ENCODE data around the gene TTC9.
"Not testable (repeated sequence)": the region's sequence is repeated elsewhere in the genome, so short reads cannot be mapped to it uniquely, and the experiment has no call there.

Gene TTC9

GRCh38 chr14:70680748-70681147 lies 39.0 kb downstream of the TTC9 start:
- DNase-seq (ENCODE audit: low spot score): no peak

- DNase-seq (ENCODE audit: low spot score): no peak
Measured at GRCh38 chr14:70683983-70684382, 42.3 kb downstream of the TTC9 start.

GRCh38 chr14:70685474-70686197 lies 43.9 kb downstream of the TTC9 start:
- DNase-seq (ENCODE audit: low spot score): no peak

GRCh38 chr14:70692210-70692609 lies 50.5 kb downstream of the TTC9 start:
- DNase-seq (ENCODE audit: low spot score): no peak

- DNase-seq (ENCODE audit: low spot score): no peak
Measured at GRCh38 chr14:70696026-70696425, 54.3 kb downstream of the TTC9 start.

- no peak for DNase-seq (ENCODE audit: low spot score)
Measured at GRCh38 chr14:70697701-70698100, 56.0 kb downstream of the TTC9 start.

GRCh38 chr14:70698288-70698687 lies 56.6 kb downstream of the TTC9 start:
- DNase-seq (ENCODE audit: low spot score): no peak

GRCh38 chr14:70699646-70700045 lies 57.9 kb downstream of the TTC9 start:
- DNase-seq (ENCODE audit: low spot score): no peak

GRCh38 chr14:70700955-70701585 lies 59.4 kb downstream of the TTC9 start:
- DNase-seq (ENCODE audit: low spot score): no peak

- DNase-seq (ENCODE audit: low spot score): no peak
Measured at GRCh38 chr14:70701610-70702009, 59.9 kb downstream of the TTC9 start.

GRCh38 chr14:70702161-70702560 lies 60.4 kb downstream of the TTC9 start:
- DNase-seq (ENCODE audit: low spot score): no peak

GRCh38 chr14:70703621-70704168 lies 62.0 kb downstream of the TTC9 start:
- not testable (repeated sequence) for DNase-seq (ENCODE audit: low spot score)

GRCh38 chr14:70704960-70705359 lies 63.2 kb downstream of the TTC9 start:
- no peak for DNase-seq (ENCODE audit: low spot score)

GRCh38 chr14:70706177-70706576 lies 64.5 kb downstream of the TTC9 start:
- no peak for DNase-seq (ENCODE audit: low spot score)

- no peak for DNase-seq (ENCODE audit: low spot score)
Measured at GRCh38 chr14:70707138-70708038, 65.7 kb downstream of the TTC9 start.

GRCh38 chr14:70708717-70709570 lies 67.2 kb downstream of the TTC9 start:
- DNase-seq (ENCODE audit: low spot score): no peak

GRCh38 chr14:70709726-70710382 lies 68.1 kb downstream of the TTC9 start:
- no peak for DNase-seq (ENCODE audit: low spot score)

- DNase-seq (ENCODE audit: low spot score): no peak
Measured at GRCh38 chr14:70711451-70711850, 69.7 kb downstream of the TTC9 start.

GRCh38 chr14:70713096-70713495 lies 71.4 kb downstream of the TTC9 start:
- DNase-seq (ENCODE audit: low spot score): no peak

- no peak for DNase-seq (ENCODE audit: low spot score)
Measured at GRCh38 chr14:70713511-70713916, 71.8 kb downstream of the TTC9 start.

GRCh38 chr14:70714055-70714550 lies 72.4 kb downstream of the TTC9 start:
- DNase-seq (ENCODE audit: low spot score): no peak
